ENCODE measurements around the gene MCU.
"Not testable (repeated sequence)": the region's sequence is repeated elsewhere in the genome, so short reads cannot be mapped to it uniquely, and the experiment has no call there.

The MCU gene

GRCh38 chr10:72665925-72666324, 26.0 kb upstream of the MCU start:
- no peak for TF ChIP-seq POLR2A (IDR thresholded peaks at IDR 0.05; ENCODE audit: low read depth, low read length)
- FAIRE-seq (peak; percentile 43), DNase-seq (ENCODE audit: insufficient read length, low spot score) (peak; percentile 33)

DNA sequence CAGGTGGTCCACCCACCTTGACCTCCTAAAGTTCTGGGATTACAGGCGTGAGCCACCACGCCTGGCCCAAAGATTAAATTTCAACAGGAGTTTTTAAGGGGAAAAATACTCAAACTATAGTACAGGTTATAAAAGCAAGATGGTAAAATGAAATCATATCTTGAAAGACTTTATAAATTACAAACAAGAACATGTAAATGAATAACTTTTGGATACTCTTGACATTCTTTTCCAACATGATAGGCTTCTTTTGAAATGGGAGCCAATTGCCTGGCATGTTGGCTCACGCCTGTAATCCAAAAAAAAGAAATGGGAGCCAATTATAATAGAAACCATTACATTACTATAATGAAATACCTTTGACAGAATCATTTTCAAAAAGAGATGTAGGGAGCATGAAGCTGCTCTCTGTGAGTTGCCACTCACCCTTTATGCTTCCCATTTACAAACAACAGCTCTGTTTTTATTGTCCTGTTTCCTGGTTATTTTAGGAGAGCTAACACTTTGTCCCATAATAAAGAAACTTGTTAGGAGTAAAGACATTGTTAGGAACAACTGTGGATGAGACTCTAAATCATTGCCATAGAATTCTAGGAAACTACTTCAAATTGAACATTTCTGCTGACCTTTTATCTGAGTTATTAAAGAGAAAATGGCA, 24.6 kb upstream of the MCU start:
- TF ChIP-seq POLR2A (IDR thresholded peaks at IDR 0.05; ENCODE audit: low read depth, low read length) = no peak
- no peak for DNase-seq (ENCODE audit: insufficient read length, low spot score)
- no peak for FAIRE-seq

DNA sequence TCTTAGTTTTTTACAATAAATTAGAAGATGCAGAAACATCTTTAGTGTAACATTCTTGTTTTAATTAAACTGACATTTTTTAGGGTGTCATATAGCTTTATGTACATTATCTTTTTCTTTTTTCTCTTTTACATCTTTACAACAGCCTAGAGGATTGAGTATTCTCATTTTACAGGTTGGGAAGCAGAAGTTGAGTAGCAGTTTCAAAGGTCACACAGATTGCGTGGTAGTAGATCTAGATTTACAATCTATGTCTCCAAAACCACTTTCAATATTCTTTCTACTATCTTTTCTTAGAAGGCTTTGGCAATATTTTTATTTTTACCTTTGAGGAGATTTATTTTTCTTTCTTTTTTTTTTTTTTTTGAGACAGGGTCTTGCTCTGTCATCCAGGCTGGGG, 18.7 kb upstream of the MCU start:
- DNase-seq (ENCODE audit: insufficient read length, low spot score) = no peak
- FAIRE-seq = no peak
- TF ChIP-seq POLR2A (IDR thresholded peaks at IDR 0.05; ENCODE audit: low read depth, low read length) = no peak

GRCh38 chr10:72674174-72674573, 17.8 kb upstream of the MCU start:
- not testable (repeated sequence) for FAIRE-seq; DNase-seq (ENCODE audit: insufficient read length, low spot score)

DNA sequence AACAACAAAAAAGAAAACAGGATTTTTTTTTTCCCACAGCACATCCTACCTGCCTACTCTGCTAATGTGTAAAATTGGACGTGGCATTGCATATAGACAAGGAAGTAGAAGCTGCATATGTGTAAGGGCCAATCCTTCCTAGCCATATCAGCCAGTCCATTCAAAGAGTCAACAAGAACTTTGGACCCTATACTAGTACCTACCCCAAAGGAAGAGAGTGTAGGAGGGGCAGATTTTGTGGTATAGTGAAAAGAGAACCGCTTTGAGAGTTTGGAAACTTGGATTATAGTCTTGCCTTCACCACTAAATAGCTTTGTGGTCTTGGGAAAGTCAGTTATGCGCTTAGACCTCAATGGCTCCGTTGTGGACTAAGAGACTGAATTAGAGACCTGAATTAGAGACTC, 12.1 kb upstream of the MCU start:
- no peak for TF ChIP-seq POLR2A (IDR thresholded peaks at IDR 0.05; ENCODE audit: low read depth, low read length)
- no peak for FAIRE-seq

DNA sequence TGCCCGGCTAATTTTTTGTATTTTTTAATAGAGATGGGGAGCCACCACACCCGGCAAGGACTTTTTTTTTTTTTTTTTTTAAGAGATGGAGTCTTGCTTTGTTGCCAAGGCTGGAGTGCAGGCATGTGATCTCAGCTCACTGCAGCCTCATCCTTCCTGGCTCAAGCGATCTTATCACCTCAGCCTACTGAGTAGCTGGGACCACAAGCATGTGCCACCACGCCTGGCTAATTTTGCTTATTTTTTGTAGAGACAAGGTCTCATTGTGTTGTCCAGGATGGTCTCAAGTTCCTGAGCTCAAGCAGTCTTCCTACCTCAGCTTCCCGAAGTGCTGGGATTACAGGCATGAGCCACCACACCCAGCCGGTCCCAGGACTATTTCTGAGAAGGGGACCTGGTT, 9.3 kb upstream of the MCU start:
- FAIRE-seq = no peak

More for the DNA sequence above, 12.1 kb upstream of the MCU start:
- DNase-seq (ENCODE audit: insufficient read length, low spot score) = no peak

GRCh38 chr10:72685264-72685921, 6.5 kb upstream of the MCU start:
- no peak for TF ChIP-seq POLR2A (IDR thresholded peaks at IDR 0.05; ENCODE audit: low read depth, low read length)
- no peak for FAIRE-seq

More for the DNA sequence above, 9.3 kb upstream of the MCU start:
- no peak for DNase-seq (ENCODE audit: insufficient read length, low spot score)
- TF ChIP-seq POLR2A (IDR thresholded peaks at IDR 0.05; ENCODE audit: low read depth, low read length) = no peak

DNA sequence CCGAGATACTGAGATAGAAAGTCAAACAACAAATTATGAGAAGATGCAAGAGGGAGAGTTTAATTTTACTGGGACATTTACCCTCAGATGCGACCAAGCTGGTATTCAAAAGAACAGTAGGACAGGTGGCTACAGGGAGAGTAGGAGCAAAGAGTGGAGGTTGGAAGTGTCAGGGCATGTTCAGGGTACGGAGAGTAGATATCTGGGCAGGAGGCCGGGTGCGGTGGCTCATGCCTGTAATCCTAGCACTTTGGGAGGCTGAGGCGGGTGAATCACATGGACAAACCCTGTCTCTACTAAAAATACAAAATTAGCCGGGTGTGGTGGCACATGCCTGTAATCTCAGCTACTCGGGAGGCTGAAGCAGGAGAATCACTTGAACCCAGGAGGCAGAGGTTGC, 5.5 kb upstream of the MCU start:
- not testable (repeated sequence) for FAIRE-seq; DNase-seq (ENCODE audit: insufficient read length, low spot score)

More at GRCh38 chr10:72685264-72685921, 6.5 kb upstream of the MCU start:
- DNase-seq (ENCODE audit: insufficient read length, low spot score) = no peak

- TF ChIP-seq POLR2A (IDR thresholded peaks at IDR 0.05; ENCODE audit: low read depth, low read length) = no peak
- DNase-seq (ENCODE audit: insufficient read length, low spot score) (no peak), FAIRE-seq (peak; percentile 64)
Observed at GRCh38 chr10:72687035-72687434, 4.9 kb upstream of the MCU start.

GRCh38 chr10:72688208-72688651, 3.7 kb upstream of the MCU start:
- DNase-seq (ENCODE audit: insufficient read length, low spot score) = peak; percentile 70

GRCh38 chr10:72689660-72690059, 2.3 kb upstream of the MCU start:
- no peak for TF ChIP-seq POLR2A (IDR thresholded peaks at IDR 0.05; ENCODE audit: low read depth, low read length)
- FAIRE-seq = no peak

More at GRCh38 chr10:72688208-72688651, 3.7 kb upstream of the MCU start:
- FAIRE-seq = peak; percentile 98
- no peak for TF ChIP-seq POLR2A (IDR thresholded peaks at IDR 0.05; ENCODE audit: low read depth, low read length)

DNA sequence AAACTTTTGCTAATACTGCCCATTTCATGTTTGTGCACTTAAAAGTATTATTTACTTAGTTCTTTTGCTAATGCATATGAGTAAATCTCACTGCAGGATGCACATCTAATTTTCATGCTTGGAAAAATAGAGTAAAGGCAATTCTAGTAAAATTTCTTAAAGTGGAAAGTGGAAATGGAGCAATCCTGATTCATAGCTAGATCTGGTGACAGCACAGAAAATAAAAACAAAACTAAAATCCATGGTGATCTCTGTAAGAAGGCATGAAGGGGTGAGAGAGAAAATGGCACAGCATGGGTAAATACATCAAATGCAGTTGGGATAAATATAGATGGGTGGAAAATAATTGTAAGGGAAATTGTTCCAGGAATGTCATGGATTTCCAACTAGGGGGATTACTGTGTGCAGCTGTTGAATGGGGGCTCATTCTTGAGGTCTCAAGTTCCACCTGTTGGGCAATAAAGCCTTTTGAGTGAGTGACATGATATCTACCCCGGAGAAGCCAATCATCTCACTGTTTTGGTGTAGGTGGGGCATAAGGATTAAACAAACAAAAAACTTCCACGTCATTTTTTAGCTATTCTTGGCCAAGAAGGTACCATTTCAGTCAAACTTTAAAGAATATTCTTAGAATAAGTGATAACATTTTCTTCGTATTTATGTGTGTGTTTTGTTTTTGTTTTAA, 1.7 kb upstream of the MCU start:
- no peak for TF ChIP-seq POLR2A (IDR thresholded peaks at IDR 0.05; ENCODE audit: low read depth, low read length)
- DNase-seq (ENCODE audit: insufficient read length, low spot score) = no peak
- no peak for FAIRE-seq

More at GRCh38 chr10:72689660-72690059, 2.3 kb upstream of the MCU start:
- no peak for DNase-seq (ENCODE audit: insufficient read length, low spot score)

- DNase-seq (ENCODE audit: insufficient read length, low spot score) (no peak), FAIRE-seq (no peak)
- TF ChIP-seq POLR2A (IDR thresholded peaks at IDR 0.05; ENCODE audit: low read depth, low read length) = no peak
Observed at GRCh38 chr10:72691470-72691862, 477 bp upstream of the MCU start.

DNA sequence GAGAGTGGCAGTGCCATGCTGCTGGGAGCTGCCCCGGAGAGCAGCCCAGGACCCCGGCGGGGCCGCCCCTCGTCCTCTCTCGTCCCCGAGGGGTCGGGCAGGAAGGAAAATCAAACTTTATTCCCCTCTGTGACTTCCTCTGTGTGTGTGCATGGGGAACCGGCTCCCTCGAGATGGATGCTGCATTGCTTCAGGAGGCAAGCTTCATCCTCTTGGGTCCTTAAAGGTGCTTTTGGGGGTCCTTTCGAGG, 726 bp downstream of the MCU start:
- FAIRE-seq = no peak
- no peak for DNase-seq (ENCODE audit: insufficient read length, low spot score)
- TF ChIP-seq POLR2A (IDR thresholded peaks at IDR 0.05; ENCODE audit: low read depth, low read length) = no peak

Data from H54 (cell line).